ENCODE data around the gene PSMD6. TPM values are rescaled to one million over a fixed set of nuclear protein-coding genes. Genes with fewer than 3 reads are reported as not detected.

Gene PSMD6
- total and polyA plus RNA-seq, 7 donors: 49.2 to 71.7 (median 61.9) TPM

GRCh38 chr3:63986146-63986545 is 37.1 kb downstream of the PSMD6 start:
- intact Hi-C loops (cut with DNase I): no loop called here

GRCh38 chr3:63984391-63984790 is 38.9 kb downstream of the PSMD6 start:
- intact Hi-C loops (cut with DNase I): no loop called here
- Histone ChIP-seq H3K9me3 (no peaks in the 10 kb centered on the region), H3K27ac (no peak overlapping the region), H3K36me3 (peaks cover 0 to 88% (median 17%) of the 10 kb centered on the region in 4 donors), H3K27me3 (no peaks in the 10 kb centered on the region), H3K4me3 (no peak overlapping the region), H3K4me1 (peaks cover 0 to 17% (median 6%) of the 10 kb centered on the region in 4 donors)
- WGBS, 2 donors: 94 to 97% methylated on average over 3 of the region's 3 CpGs
- no peak for DNase-seq
- TF ChIP-seq EP300 (IDR thresholded peaks at IDR 0.05) (no peak), POLR2A (IDR thresholded peaks at IDR 0.05) (no peak), POLR2AphosphoS5 (IDR thresholded peaks at IDR 0.05) (no peak)
- TF ChIP-seq, protein P1, sequence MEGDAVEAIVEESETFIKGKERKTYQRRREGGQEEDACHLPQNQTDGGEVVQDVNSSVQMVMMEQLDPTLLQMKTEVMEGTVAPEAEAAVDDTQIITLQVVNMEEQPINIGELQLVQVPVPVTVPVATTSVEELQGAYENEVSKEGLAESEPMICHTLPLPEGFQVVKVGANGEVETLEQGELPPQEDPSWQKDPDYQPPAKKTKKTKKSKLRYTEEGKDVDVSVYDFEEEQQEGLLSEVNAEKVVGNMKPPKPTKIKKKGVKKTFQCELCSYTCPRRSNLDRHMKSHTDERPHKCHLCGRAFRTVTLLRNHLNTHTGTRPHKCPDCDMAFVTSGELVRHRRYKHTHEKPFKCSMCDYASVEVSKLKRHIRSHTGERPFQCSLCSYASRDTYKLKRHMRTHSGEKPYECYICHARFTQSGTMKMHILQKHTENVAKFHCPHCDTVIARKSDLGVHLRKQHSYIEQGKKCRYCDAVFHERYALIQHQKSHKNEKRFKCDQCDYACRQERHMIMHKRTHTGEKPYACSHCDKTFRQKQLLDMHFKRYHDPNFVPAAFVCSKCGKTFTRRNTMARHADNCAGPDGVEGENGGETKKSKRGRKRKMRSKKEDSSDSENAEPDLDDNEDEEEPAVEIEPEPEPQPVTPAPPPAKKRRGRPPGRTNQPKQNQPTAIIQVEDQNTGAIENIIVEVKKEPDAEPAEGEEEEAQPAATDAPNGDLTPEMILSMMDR (IDR thresholded peaks at IDR 0.05): no peak

More at GRCh38 chr3:63986146-63986545, 37.1 kb downstream of the PSMD6 start:
- WGBS, 2 donors: 91 to 93% methylated on average over 7 of the region's 7 CpGs
- no peaks in the 10 kb centered on the region for H3K27me3 ChIP-seq
- H3K9me3 ChIP-seq: no peaks in the 10 kb centered on the region
- DNase-seq: no peak
- peaks cover 0 to 6% (median under 1%) of the 10 kb centered on the region in 4 donors for H3K4me1 ChIP-seq
- TF ChIP-seq POLR2AphosphoS5 (IDR thresholded peaks at IDR 0.05): no peak
- TF ChIP-seq, protein P1 (IDR thresholded peaks at IDR 0.05): no peak
- no peak for TF ChIP-seq POLR2A (IDR thresholded peaks at IDR 0.05)
- H3K27ac ChIP-seq: no peak overlapping the region
- peaks cover 0 to 92% (median 31%) of the 10 kb centered on the region in 4 donors for H3K36me3 ChIP-seq
- no peak overlapping the region for H3K4me3 ChIP-seq

GRCh38 chr3:63981980-63982379 is 41.3 kb downstream of the PSMD6 start:
- no peak for DNase-seq
- no peaks in the 10 kb centered on the region for H3K27me3 ChIP-seq
- H3K9me3 ChIP-seq: no peaks in the 10 kb centered on the region
- TF ChIP-seq POLR2AphosphoS5 (IDR thresholded peaks at IDR 0.05) (no peak), EP300 (IDR thresholded peaks at IDR 0.05) (no peak), POLR2A (IDR thresholded peaks at IDR 0.05) (no peak)
- TF ChIP-seq, protein P1 (IDR thresholded peaks at IDR 0.05): no peak
- H3K27ac ChIP-seq: no peak overlapping the region
- peaks cover 0 to 64% (median 3%) of the 10 kb centered on the region in 4 donors for H3K36me3 ChIP-seq
- intact Hi-C loops (cut with DNase I): no loop called here
- H3K4me1 ChIP-seq: peaks cover 0 to 40% (median 13%) of the 10 kb centered on the region in 4 donors
- H3K4me3 ChIP-seq: no peak overlapping the region
- 96% methylated on average over 4 of the region's 4 CpGs for WGBS, 2 donors

GRCh38 chr3:63980830-63981498 is 42.3 kb downstream of the PSMD6 start:
- Histone ChIP-seq H3K27me3 (no peaks in the 10 kb centered on the region), H3K9me3 (no peaks in the 10 kb centered on the region), H3K4me1 (peaks cover 0 to 50% (median 23%) of the 10 kb centered on the region in 4 donors), H3K27ac (peak overlapping the region in 2 of 4 donors; percentile 27 to 46), H3K36me3 (peaks cover 0 to 56% (median 3%) of the 10 kb centered on the region in 4 donors), H3K4me3 (no peak overlapping the region)
- intact Hi-C loops (cut with DNase I): no loop called here
- TF ChIP-seq EP300 (IDR thresholded peaks at IDR 0.05) (no peak), POLR2A (IDR thresholded peaks at IDR 0.05) (no peak), POLR2AphosphoS5 (IDR thresholded peaks at IDR 0.05) (no peak)
- TF ChIP-seq, protein P1 (IDR thresholded peaks at IDR 0.05): no peak
- DNase-seq: no peak
- WGBS, 2 donors: 77 to 88% methylated on average over 8 of the region's 8 CpGs
